ENCODE measurements around the gene PLIN3. TPM values are rescaled to one million over a fixed set of nuclear protein-coding genes. Genes with fewer than 3 reads are reported as not detected.

The PLIN3 gene
- total and polyA plus RNA-seq, 2 of the 4 experiments (the other 2 are of a cell fraction) = 147 to 246 TPM

DNA sequence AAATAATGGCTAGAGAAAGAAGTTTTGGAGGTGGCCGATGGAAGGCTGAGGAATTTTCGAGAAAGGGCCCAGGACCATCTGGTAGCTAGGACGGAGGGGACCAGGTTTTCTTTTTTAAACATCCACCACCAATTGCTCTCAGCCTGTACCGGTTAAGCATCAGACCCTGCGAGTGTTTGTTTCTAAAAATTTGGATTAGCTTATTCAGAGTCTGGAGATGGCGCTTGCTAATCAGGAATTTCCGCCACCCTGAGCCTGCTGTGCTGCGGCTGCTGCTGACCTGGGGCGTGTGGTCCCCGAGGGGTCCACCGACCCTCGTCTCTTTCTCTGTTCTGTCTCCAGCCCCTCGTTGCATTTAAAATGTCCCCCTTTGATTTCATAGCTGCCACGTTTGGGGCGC, 43.8 kb upstream of the PLIN3 start:
- H4K20me1 ChIP-seq (ENCODE audit: insufficient read depth, low read length) = peaks cover 28% of the 10 kb centered on the region
- peaks cover 38% of the 10 kb centered on the region for H3K4me1 ChIP-seq (ENCODE audit: control insufficient read depth, insufficient read depth, low read length)
- peak overlapping the region; percentile 90 for H3K14ac ChIP-seq (replicated peaks; ENCODE audit: low read depth, low read length)
- POLR2A ChIA-PET (ENCODE audit: unreplicated experiment) = interaction anchor here (0.9 to 2.3 kb wide), 4 partner anchors 41 to 101 kb away, joined by 3 to 10 read pairs (median 6); no protein-coding TSS in a partner anchor
- intact Hi-C loops (cut with micrococcal nuclease) (loop anchor here (1.0 to 2.0 kb wide), 4 partner anchors 39 to 119 kb away; partner anchors contain the start of gene KDM4B), in situ Hi-C loops (cut with MboI; ENCODE audit: low sequenced_read_pairs) (loop anchor here (5.0 kb wide), 2 partner anchors 39 to 104 kb away; no protein-coding TSS in a partner anchor), dilution Hi-C loops (cut with HindIII; ENCODE audit: low sequenced_read_pairs, unreplicated experiment) (no loop called here)
- TF ChIP-seq RCOR1 (IDR thresholded peaks at IDR 0.05; ENCODE audit: insufficient replicate concordance, low read length) (no peak), RAD21 (IDR thresholded peaks at IDR 0.05; ENCODE audit: low read length) (no peak), MAFK (IDR thresholded peaks at IDR 0.05; ENCODE audit: low read depth, low read length) (no peak), SMC3 (IDR thresholded peaks at IDR 0.05; ENCODE audit: low read depth, low read length) (no peak), FOS (IDR thresholded peaks at IDR 0.05; ENCODE audit: low read depth, low read length) (no peak), CHD1 (IDR thresholded peaks at IDR 0.05; ENCODE audit: low read depth, low read length) (no peak), MAZ (IDR thresholded peaks at IDR 0.05; ENCODE audit: borderline replicate concordance, low read depth, low read length) (no peak)
- TF ChIP-seq, protein P1, sequence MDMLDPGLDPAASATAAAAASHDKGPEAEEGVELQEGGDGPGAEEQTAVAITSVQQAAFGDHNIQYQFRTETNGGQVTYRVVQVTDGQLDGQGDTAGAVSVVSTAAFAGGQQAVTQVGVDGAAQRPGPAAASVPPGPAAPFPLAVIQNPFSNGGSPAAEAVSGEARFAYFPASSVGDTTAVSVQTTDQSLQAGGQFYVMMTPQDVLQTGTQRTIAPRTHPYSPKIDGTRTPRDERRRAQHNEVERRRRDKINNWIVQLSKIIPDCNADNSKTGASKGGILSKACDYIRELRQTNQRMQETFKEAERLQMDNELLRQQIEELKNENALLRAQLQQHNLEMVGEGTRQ (IDR thresholded peaks at IDR 0.05; ENCODE audit: low read depth, low read length) = no peak
- TF ChIP-seq, protein P2, sequence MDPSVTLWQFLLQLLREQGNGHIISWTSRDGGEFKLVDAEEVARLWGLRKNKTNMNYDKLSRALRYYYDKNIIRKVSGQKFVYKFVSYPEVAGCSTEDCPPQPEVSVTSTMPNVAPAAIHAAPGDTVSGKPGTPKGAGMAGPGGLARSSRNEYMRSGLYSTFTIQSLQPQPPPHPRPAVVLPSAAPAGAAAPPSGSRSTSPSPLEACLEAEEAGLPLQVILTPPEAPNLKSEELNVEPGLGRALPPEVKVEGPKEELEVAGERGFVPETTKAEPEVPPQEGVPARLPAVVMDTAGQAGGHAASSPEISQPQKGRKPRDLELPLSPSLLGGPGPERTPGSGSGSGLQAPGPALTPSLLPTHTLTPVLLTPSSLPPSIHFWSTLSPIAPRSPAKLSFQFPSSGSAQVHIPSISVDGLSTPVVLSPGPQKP (IDR thresholded peaks at IDR 0.05; ENCODE audit: borderline replicate concordance, low read depth, low read length) = no peak
- peak overlapping the region; percentile 98 for H2AK9ac ChIP-seq (replicated peaks; ENCODE audit: low read depth, low read length, poor library complexity)
- peak overlapping the region; percentile 85 for H3K9ac ChIP-seq (ENCODE audit: low read depth, low read length)
- H3K79me1 ChIP-seq (ENCODE audit: low read depth in 1 of 2, low read length in 2 of 2) = peaks cover 0 to 55% of the 10 kb centered on the region in 2 experiments; a peak in 2 of 4 replicates
- H2BK5ac ChIP-seq (ENCODE audit: low read depth, low read length, poor library complexity, severe bottlenecking) = peak overlapping the region; percentile 93
- peak overlapping the region; percentile 98 for H3K4ac ChIP-seq (ENCODE audit: low read depth, low read length)
- peak overlapping the region; percentile 94 for H3K56ac ChIP-seq (ENCODE audit: extremely low read depth, insufficient read depth, low read length)
- H4K8ac ChIP-seq (ENCODE audit: low read depth in 2 of 2, low read length in 2 of 2) = peak overlapping the region; percentile 82 to 96
- H3K18ac ChIP-seq (ENCODE audit: low read depth, low read length) = peak overlapping the region; percentile 56
- peaks cover 1% of the 10 kb centered on the region; the same call in 1 of the 2 replicates for H3K36me3 ChIP-seq (ENCODE audit: control insufficient read depth, insufficient read depth, low read length)
- H2BK20ac ChIP-seq (ENCODE audit: low read depth, low read length) = peak overlapping the region; percentile 82
- WGBS, 2 experiments (ENCODE audit: extremely low coverage in 2 of 2, insufficient read length in 1 of 2) = no CpG with 5 or more reads among the region's 15 CpGs
- H3K23ac ChIP-seq (ENCODE audit: low read depth, low read length) = peak overlapping the region; percentile 99
- H2BK120ac ChIP-seq (ENCODE audit: low read depth, low read length) = peak overlapping the region; percentile 94
- H2AK5ac ChIP-seq (ENCODE audit: low read depth, low read length) = peak overlapping the region; percentile 95
- H3K4me2 ChIP-seq (ENCODE audit: low read depth, low read length) = peak overlapping the region; percentile 67
- peak overlapping the region; percentile 74 for H4K5ac ChIP-seq (ENCODE audit: low read depth, low read length)
- peak overlapping the region; percentile 13 for H3K4me3 ChIP-seq (ENCODE audit: insufficient read depth, low read depth, low read length)
- peaks cover 9% of the 10 kb centered on the region for H3K9me1 ChIP-seq (ENCODE audit: insufficient read depth, low read length)
- no peaks in the 10 kb centered on the region for H3K9me3 ChIP-seq (ENCODE audit: control insufficient read depth, insufficient read depth, low read length)
- peak overlapping the region; percentile 92 for H4K91ac ChIP-seq (ENCODE audit: insufficient read depth, low read depth, low read length)
- no peaks in the 10 kb centered on the region for H3K27me3 ChIP-seq (ENCODE audit: control insufficient read depth, insufficient read depth, low read length)
- H3K27ac ChIP-seq (ENCODE audit: insufficient read depth, low read length) = peak overlapping the region; percentile 91
- H2AFZ ChIP-seq (replicated peaks; ENCODE audit: low read length, poor library complexity) = peak overlapping the region; percentile 84
- ATAC-seq (ENCODE audit: low read depth) = no peak
- BruUV-seq (replicated peaks) = no TSS peak
- H2BK15ac ChIP-seq (ENCODE audit: low read depth, low read length) = peak overlapping the region; percentile 75; the same call in 2 of the 3 replicates
- DNase-seq = peak; percentile 25
- CTCF ChIA-PET = interaction anchor here (0.5 to 4.6 kb wide), 7 partner anchors 24 to 120 kb away, joined by 3 to 30 read pairs (median 4); no protein-coding TSS in a partner anchor

Data from IMR-90 (cell line).